GM12878 (cell line): ENCODE measurements around the gene FSIP1. TPM values are rescaled to one million over a fixed set of nuclear protein-coding genes. Genes with fewer than 3 reads are reported as not detected.

Source experiments
- ATAC-seq: fragments of 200-7000 bp; cut with Tn5 transposase; 3 replicates; pipeline ENCODE4 v1.9.1; 2020; ENCODE audit warnings: mild to moderate bottlenecking, moderate library complexity
- BruUV-seq: library from RNA; stranded (reverse); fragments of 400-500 nt; replicated peaks from 2 replicates; lab custom pipeline; 2021; lab: Mats Ljungman, UMichigan
- CTCF ChIA-PET: fragments of 300-600 bp; sonication (Branson Sonifier 250); formaldehyde crosslinking; extraction: SDS; loops from one replicate; lab custom pipeline; 2021; ENCODE audit warnings: inconsistent platforms; lab: Yijun Ruan, JAX
- POLR2A ChIA-PET: fragments of 350-600 bp; formaldehyde crosslinking; extraction: SDS; loops from one replicate; lab custom pipeline; 2021; ENCODE audit warnings: inconsistent platforms; lab: Charles Lee
- RAD21 ChIA-PET: fragments of 300-600 bp; sonication (Branson Sonifier 250); formaldehyde crosslinking; loops from one replicate; lab custom pipeline; 2023; ENCODE audit warnings: antibody characterized with exemption; ENCODE audit not compliant: unreplicated experiment; lab: Charles Lee
- SMC1A ChIA-PET: fragments of 300-600 bp; sonication (Branson Sonifier 250); formaldehyde crosslinking; loops from one replicate; lab custom pipeline; 2023; ENCODE audit not compliant: unreplicated experiment, uncharacterized antibody; lab: Charles Lee
- DNase-seq: peaks from one replicate; pipeline ENCODE4 v3.0.0-alpha.2; 2011; ENCODE audit warnings: low read depth, low spot score
- FAIRE-seq: peaks from 3 replicates; lab custom pipeline; 2011; peaks lifted over from hg19 to GRCh38; lab: Jason Lieb, UNC
- H2AFZ ChIP-seq: 2 replicates; pipeline ENCODE4 v1.6.0; 2011; ENCODE audit warnings: low read depth, low read length, control low read depth; ENCODE audit not compliant: control insufficient read depth
- H3K27ac ChIP-seq: 2 replicates; pipeline ENCODE4 v1.5.1; 2011; ENCODE audit warnings: control low read depth; ENCODE audit not compliant: control insufficient read depth, insufficient read depth
- H3K27me3 ChIP-seq, 2 experiments: replicated peaks in 1 of 2; 2 replicates each; pipeline versions ENCODE4 v1.6.0 to v1.6.1; 2011; ENCODE audit warnings: low read length in 1 of 2; ENCODE audit not compliant: control insufficient read depth in 2 of 2, insufficient read depth in 2 of 2
- H3K36me3 ChIP-seq, 2 experiments: 2 replicates each; pipeline ENCODE4 v1.5.1; 2011; ENCODE audit warnings: low read length in 1 of 2; ENCODE audit not compliant: control insufficient read depth in 2 of 2, insufficient read depth in 2 of 2
- H3K4me1 ChIP-seq: 2 replicates; pipeline ENCODE4 v1.6.1; 2011; ENCODE audit warnings: mild to moderate bottlenecking, low read length, moderate library complexity, mixed read lengths; ENCODE audit not compliant: control insufficient read depth, insufficient read depth
- H3K4me2 ChIP-seq: 2 replicates; pipeline ENCODE4 v1.6.0; 2011; ENCODE audit warnings: control low read depth; ENCODE audit not compliant: control insufficient read depth, insufficient read depth
- H3K4me3 ChIP-seq: fragments of 200-600 bp; sonication (generic); 2 replicates; pipeline ENCODE4 v1.5.1; 2016
- H3K79me2 ChIP-seq: 2 replicates; pipeline ENCODE4 v1.6.0; 2011; ENCODE audit warnings: low read length; ENCODE audit not compliant: control insufficient read depth, insufficient read depth
- H3K9ac ChIP-seq: 2 replicates; pipeline ENCODE4 v1.8.0; 2011; ENCODE audit warnings: low read length, control low read depth, mixed read lengths; ENCODE audit not compliant: control insufficient read depth, insufficient read depth
- H3K9me3 ChIP-seq: replicated peaks from 3 replicates; pipeline ENCODE4 v1.5.1; 2011; ENCODE audit warnings: mild to moderate bottlenecking, low read length; ENCODE audit not compliant: control insufficient read depth, insufficient read depth
- H4K20me1 ChIP-seq: 2 replicates; pipeline ENCODE4 v1.6.0; 2011; ENCODE audit not compliant: control insufficient read depth, insufficient read depth
- CEBPB ChIP-seq, 2 experiments: fragments of 150-350 bp in 1 of 2; IDR thresholded peaks; 2 replicates each; pipeline ENCODE4 v1.6.1; 2012 to 2014; ENCODE audit warnings: low read depth in 2 of 2, low read length in 2 of 2, borderline replicate concordance in 1 of 2, inconsistent platforms in 1 of 2
- FOXM1 ChIP-seq: IDR thresholded peaks from 2 replicates; pipeline ENCODE4 v1.6.1; 2012; ENCODE audit warnings: low read depth, mild to moderate bottlenecking, inconsistent platforms, low read length, moderate library complexity
- JUND ChIP-seq: IDR thresholded peaks from 2 replicates; pipeline ENCODE4 v1.6.1; 2012; ENCODE audit warnings: low read depth, mild to moderate bottlenecking, low read length, improper control_type of control experiment, moderate library complexity
- KDM1A ChIP-seq: fragments of 200-600 bp; sonication (generic); IDR thresholded peaks from 2 replicates; pipeline ENCODE4 v1.6.1; 2016; ENCODE audit warnings: borderline replicate concordance
- KLF5 ChIP-seq: fragments of 450-650 bp; IDR thresholded peaks from 2 replicates; pipeline ENCODE4 v1.6.1; 2014; ENCODE audit warnings: mild to moderate bottlenecking; ENCODE audit not compliant: partially characterized antibody
- MEF2B ChIP-seq: fragments of 450-650 bp; IDR thresholded peaks from 2 replicates; pipeline ENCODE4 v1.6.1; 2018; ENCODE audit warnings: mild to moderate bottlenecking, moderate library complexity; ENCODE audit not compliant: partially characterized antibody, poor library complexity, severe bottlenecking
- PBX3 ChIP-seq: IDR thresholded peaks from 2 replicates; pipeline ENCODE4 v1.6.1; 2011; ENCODE audit warnings: mild to moderate bottlenecking, low read depth, low read length, moderate library complexity; ENCODE audit not compliant: insufficient replicate concordance
- PKNOX1 ChIP-seq: fragments of 450-650 bp; IDR thresholded peaks from 2 replicates; pipeline ENCODE4 v1.6.1; 2016; ENCODE audit warnings: mild to moderate bottlenecking
- PML ChIP-seq: IDR thresholded peaks from 2 replicates; pipeline ENCODE4 v1.6.1; 2012; ENCODE audit warnings: low read length, inconsistent platforms
- RBBP5 ChIP-seq: fragments of 200-600 bp; sonication (generic); conservative IDR thresholded peaks from 2 replicates; pipeline ENCODE4 v1.6.1; 2016
- SREBF2 ChIP-seq: IDR thresholded peaks from 2 replicates; pipeline ENCODE4 v1.6.1; 2012; ENCODE audit warnings: mild to moderate bottlenecking, low read length
- WGBS: methylation state at CpG from one replicate; pipeline ENCODE4 v1.1.6; 2016; ENCODE audit warnings: low lambda C conversion rate; ENCODE audit not compliant: insufficient replicate concordance, insufficient coverage; ENCODE audit errors: missing lambda C conversion rate; 5-methylcytosine and 5-hydroxymethylcytosine counted together
- in situ Hi-C: fragments of 300-500 bp; cut with MboI; formaldehyde crosslinking; loops from 9 replicates; pipeline ENCODE4 v1.14.3; 2018; ENCODE audit warnings: mixed read lengths
- intact Hi-C: fragments of 100-400 bp; cut with micrococcal nuclease; formaldehyde crosslinking; loops from one replicate; pipeline ENCODE4 v1.14.2; 2022; ENCODE audit not compliant: unreplicated experiment
- polyA plus RNA-seq, 11 experiments: library from polyadenylated mRNA; depleted of rRNA in 4 of 11; unstranded in 6 of 11; stranded (reverse) in 5 of 11; fragments of >200 nt; fragmentation: Nextera tagmentation in 4 of 11; fragmentation: Illumina TruSeq in 1 of 11; extraction: Ambion mirVana in 4 of 11; extraction: Trizol in 1 of 11; gene quantifications; 1 replicate in 1 of 11; 2 replicates in 10 of 11; pipeline versions ENCODE4 v1.2.1 to v1.2.3, GENCODE V29; 2011 to 2016; ENCODE audit warnings: inconsistent platforms in 2 of 11, missing spikeins in 2 of 11, low read depth in 1 of 11
- total RNA-seq, 4 experiments: library from RNA; depleted of rRNA in 3 of 4; stranded (reverse); fragments of >200 nt in 3 of 4; fragmentation: Illumina TruSeq in 1 of 4; extraction: Trizol in 1 of 4; gene quantifications; 2 replicates each; pipeline versions ENCODE4 v1.2.1 to v1.2.3, GENCODE V29; 2013 to 2021
- TF ChIP-seq, protein P1 (sequence below): fragments of 450-650 bp; IDR thresholded peaks from 2 replicates; pipeline ENCODE4 v1.6.1; 2018; ENCODE audit warnings: borderline replicate concordance, mild to moderate bottlenecking; ENCODE audit not compliant: partially characterized antibody

The FSIP1 gene
- total and polyA plus RNA-seq, 10 of the 15 experiments (the other 5 are each of a cell fraction or from before 2014, with no cell fraction given), result 0.15 to 0.67 (median 0.35) TPM

- TF ChIP-seq CEBPB (IDR thresholded peaks at IDR 0.05; ENCODE audit: borderline replicate concordance in 1 of 2, low read depth in 2 of 2, low read length in 2 of 2) (no peak), PBX3 (no peak), MEF2B (no peak), JUND (no peak), KDM1A (no peak)
- TF ChIP-seq, protein P1, sequence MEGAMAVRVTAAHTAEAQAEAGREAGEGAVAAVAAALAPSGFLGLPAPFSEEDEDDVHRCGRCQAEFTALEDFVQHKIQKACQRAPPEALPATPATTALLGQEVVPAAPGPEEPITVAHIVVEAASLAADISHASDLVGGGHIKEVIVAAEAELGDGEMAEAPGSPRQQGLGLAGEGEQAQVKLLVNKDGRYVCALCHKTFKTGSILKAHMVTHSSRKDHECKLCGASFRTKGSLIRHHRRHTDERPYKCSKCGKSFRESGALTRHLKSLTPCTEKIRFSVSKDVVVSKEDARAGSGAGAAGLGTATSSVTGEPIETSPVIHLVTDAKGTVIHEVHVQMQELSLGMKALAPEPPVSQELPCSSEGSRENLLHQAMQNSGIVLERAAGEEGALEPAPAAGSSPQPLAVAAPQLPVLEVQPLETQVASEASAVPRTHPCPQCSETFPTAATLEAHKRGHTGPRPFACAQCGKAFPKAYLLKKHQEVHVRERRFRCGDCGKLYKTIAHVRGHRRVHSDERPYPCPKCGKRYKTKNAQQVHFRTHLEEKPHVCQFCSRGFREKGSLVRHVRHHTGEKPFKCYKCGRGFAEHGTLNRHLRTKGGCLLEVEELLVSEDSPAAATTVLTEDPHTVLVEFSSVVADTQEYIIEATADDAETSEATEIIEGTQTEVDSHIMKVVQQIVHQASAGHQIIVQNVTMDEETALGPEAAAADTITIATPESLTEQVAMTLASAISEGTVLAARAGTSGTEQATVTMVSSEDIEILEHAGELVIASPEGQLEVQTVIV, result no peak
- TF ChIP-seq, all 136 proteins: peak for 0
Observed at GRCh38 chr15:39644136-39644535, 138.5 kb downstream of the FSIP1 start (continued).

- Histone ChIP-seq H3K4me2 (no peak overlapping the region), H3K4me3 (no peak overlapping the region), H3K9me3 (no peaks in the 10 kb centered on the region), H3K4me1 (no peaks in the 10 kb centered on the region), H3K9ac (no peak overlapping the region), H3K27me3 (peaks cover 0 to 1% of the 10 kb centered on the region in 2 experiments; a peak in 1 of 4 replicates), H3K79me2 (no peaks in the 10 kb centered on the region), H3K36me3 (no peaks in the 10 kb centered on the region), H4K20me1 (no peaks in the 10 kb centered on the region), H3K27ac (no peak overlapping the region), H2AFZ (no peak overlapping the region)
- ATAC-seq, result no peak
- ChIA-PET SMC1A (no interaction called here), RAD21 (interaction anchor here (0.5 kb wide), 1 partner anchor 44 kb away, joined by 3 read pairs; no protein-coding TSS in a partner anchor), POLR2A (no interaction called here), CTCF (interaction anchor here (1.6 to 2.0 kb wide), 2 partner anchors 18 to 21 kb away, joined by 3 to 4 read pairs; no protein-coding TSS in a partner anchor)
- intact Hi-C loops, result no loop called here
- TF ChIP-seq SREBF2 (no peak), FOXM1 (no peak), PML (no peak), RBBP5 (no peak), KLF5 (no peak), PKNOX1 (no peak)
- FAIRE-seq, result no peak
- DNase-seq, result no peak
- in situ Hi-C loops, result no loop called here
- 43% methylated on average over 1 of the region's 1 CpG for WGBS
- BruUV-seq, result no TSS peak
Observed at GRCh38 chr15:39643727-39644126, 138.9 kb downstream of the FSIP1 start.
